Bronchial epithelial cell (primary cell): Measurements from ENCODE around the gene CPNE4. TPM values are rescaled to one million over a fixed set of nuclear protein-coding genes. Genes with fewer than 3 reads are reported as not detected.
"Not testable (repeated sequence)": the region's sequence is repeated elsewhere in the genome, so short reads cannot be mapped to it uniquely, and the experiment has no call there.

Experiments used
- DNase-seq: peaks from one replicate; pipeline ENCODE4 v3.0.0-alpha.2; 2010; ENCODE audit warnings: low read depth
- FAIRE-seq: peaks from 2 replicates; lab custom pipeline; 2011; peaks lifted over from hg19 to GRCh38; lab: Jason Lieb, UNC
- H3K27me3 ChIP-seq: 2 replicates; pipeline ENCODE4 v1.5.1; 2011; ENCODE audit warnings: low read length; ENCODE audit not compliant: control insufficient read depth, insufficient read depth
- H3K36me3 ChIP-seq: 2 replicates; pipeline ENCODE4 v1.5.1; 2011; ENCODE audit warnings: low read length; ENCODE audit not compliant: control insufficient read depth, insufficient read depth
- H3K4me3 ChIP-seq: 2 replicates; pipeline ENCODE4 v1.5.1; 2011; ENCODE audit warnings: mild to moderate bottlenecking, low read depth, low read length, control low read depth
- total RNA-seq: library from RNA; depleted of rRNA; stranded (reverse); fragments of >200 nt; gene quantifications from 2 replicates; pipeline ENCODE4 v1.2.1, GENCODE V29; 2014
- TF ChIP-seq, protein P1 (sequence below): IDR thresholded peaks from 2 replicates; pipeline ENCODE4 v1.5.1; 2011; ENCODE audit warnings: mild to moderate bottlenecking, moderate library complexity, low read length, control low read depth, inconsistent platforms; ENCODE audit not compliant: insufficient read depth, severe bottlenecking

Gene CPNE4
- total RNA-seq, 1 donor from 2014 or later = under 0.01 TPM

DNA sequence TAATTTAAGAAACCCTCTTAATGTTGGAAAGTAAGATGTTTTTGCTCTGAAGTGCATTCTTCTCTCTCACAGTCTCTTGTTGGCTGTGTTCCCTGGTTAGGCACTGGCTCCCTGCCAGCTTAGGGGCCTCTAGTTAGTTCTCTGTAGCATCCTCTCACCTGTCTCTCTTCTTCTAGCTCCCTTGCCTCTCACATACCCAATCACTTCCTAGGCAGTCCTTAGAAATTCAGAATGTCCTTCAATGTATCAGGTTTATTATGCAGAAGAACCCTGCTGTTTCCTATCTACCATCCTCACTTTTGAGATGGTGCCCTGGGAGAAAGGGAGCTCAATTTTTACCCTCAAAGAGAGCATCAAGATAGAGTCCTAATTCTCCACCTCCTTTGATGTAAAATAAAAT, 36.2 kb upstream of the CPNE4 start:
- TF ChIP-seq, protein P1, sequence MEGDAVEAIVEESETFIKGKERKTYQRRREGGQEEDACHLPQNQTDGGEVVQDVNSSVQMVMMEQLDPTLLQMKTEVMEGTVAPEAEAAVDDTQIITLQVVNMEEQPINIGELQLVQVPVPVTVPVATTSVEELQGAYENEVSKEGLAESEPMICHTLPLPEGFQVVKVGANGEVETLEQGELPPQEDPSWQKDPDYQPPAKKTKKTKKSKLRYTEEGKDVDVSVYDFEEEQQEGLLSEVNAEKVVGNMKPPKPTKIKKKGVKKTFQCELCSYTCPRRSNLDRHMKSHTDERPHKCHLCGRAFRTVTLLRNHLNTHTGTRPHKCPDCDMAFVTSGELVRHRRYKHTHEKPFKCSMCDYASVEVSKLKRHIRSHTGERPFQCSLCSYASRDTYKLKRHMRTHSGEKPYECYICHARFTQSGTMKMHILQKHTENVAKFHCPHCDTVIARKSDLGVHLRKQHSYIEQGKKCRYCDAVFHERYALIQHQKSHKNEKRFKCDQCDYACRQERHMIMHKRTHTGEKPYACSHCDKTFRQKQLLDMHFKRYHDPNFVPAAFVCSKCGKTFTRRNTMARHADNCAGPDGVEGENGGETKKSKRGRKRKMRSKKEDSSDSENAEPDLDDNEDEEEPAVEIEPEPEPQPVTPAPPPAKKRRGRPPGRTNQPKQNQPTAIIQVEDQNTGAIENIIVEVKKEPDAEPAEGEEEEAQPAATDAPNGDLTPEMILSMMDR = no peak
- no peaks in the 10 kb centered on the region for H3K27me3 ChIP-seq
- DNase-seq (no peak), FAIRE-seq (no peak)
- no peak overlapping the region for H3K4me3 ChIP-seq
- H3K36me3 ChIP-seq = no peaks in the 10 kb centered on the region

DNA sequence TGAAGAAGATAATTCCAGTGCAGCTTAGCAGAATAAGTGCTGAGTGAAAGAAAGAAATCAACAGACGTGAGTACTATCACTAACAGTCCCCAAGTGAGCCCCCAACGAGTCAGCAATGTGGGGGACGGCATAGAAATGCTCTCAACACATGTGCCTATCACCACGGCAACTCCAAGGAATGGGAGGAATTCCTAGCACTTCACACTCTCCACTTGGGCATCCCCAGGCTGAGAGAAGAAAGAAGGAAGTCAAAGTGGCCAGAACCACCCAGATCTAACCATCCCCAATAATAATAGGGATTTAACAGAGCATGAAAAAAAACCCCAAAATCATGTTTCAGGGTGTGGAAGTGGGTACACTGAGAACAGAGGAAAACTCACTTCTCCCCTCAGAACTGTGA, 29.3 kb upstream of the CPNE4 start:
- Histone ChIP-seq H3K4me3 (no peak overlapping the region), H3K36me3 (no peaks in the 10 kb centered on the region), H3K27me3 (no peaks in the 10 kb centered on the region)
- DNase-seq (no peak), FAIRE-seq (no peak)
- TF ChIP-seq, protein P1 = no peak

DNA sequence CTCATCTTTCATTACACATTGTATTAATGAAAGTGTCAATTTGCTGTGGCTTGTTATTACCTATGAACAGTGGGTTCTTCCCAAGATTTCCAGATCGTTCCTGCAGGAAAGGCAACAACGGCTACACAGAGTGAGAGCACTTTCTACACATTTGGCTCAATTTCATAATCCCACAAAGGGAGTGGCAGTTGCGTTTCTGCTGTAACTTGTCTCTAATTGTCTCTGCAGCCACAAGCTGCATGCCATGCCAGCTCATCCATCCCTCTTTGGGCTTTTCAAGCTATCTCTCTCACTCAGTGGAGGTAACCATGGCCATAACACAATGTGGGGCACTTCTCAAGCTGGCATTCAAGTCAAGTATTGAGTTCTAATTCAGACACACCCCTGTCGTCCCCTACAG, 27.7 kb upstream of the CPNE4 start:
- no peak overlapping the region for H3K4me3 ChIP-seq
- FAIRE-seq = peak; percentile 47
- peak; percentile 77 for DNase-seq
- TF ChIP-seq, protein P1 = no peak
- H3K36me3 ChIP-seq = no peaks in the 10 kb centered on the region
- no peaks in the 10 kb centered on the region for H3K27me3 ChIP-seq

DNA sequence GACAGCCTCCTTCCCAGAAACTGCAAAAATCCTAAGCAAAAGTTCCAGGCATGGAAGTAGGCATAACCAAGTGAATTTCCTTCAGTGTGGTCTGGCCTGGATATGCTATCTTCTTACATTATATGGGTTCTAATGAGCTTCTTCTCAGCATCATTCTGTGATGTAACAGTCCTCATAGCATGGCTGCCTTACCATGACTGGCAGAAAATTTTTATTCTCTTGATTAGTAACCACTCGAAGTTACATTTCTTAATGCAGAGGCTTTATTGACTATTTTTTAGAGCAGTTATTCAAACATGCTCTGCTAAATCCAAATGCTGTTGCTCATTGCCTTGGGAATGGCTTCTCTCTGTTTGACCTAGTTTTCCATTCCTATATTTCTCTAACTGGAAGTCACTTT, 21.1 kb upstream of the CPNE4 start:
- FAIRE-seq (no peak), DNase-seq (no peak)
- Histone ChIP-seq H3K36me3 (no peaks in the 10 kb centered on the region), H3K27me3 (no peaks in the 10 kb centered on the region), H3K4me3 (no peak overlapping the region)
- TF ChIP-seq, protein P1 = no peak

GRCh38 chr3:132047209-132047608, 12.4 kb upstream of the CPNE4 start:
- no peak overlapping the region for H3K4me3 ChIP-seq
- TF ChIP-seq, protein P1 = no peak
- FAIRE-seq = no peak
- DNase-seq = no peak
- H3K27me3 ChIP-seq = no peaks in the 10 kb centered on the region
- no peaks in the 10 kb centered on the region for H3K36me3 ChIP-seq

DNA sequence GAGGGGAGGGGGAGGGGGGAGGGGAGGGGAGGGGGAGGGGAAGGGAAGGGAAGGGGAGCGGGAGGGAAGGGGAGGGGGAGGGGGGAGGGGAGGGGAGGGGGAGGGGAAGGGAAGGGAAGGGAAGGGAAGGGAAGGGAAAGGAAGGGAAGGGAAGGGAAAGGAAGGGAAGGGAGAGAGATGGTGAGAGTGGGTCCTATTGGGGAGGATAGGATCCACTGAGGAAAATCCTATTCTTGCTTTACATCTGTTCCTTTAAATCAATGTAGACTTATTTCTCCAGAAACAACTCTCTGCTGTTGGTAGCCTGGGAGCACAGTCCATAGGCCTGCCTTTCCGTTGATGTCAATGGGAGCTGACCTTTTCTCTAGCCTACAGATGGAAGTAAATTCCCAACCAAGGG, 10.1 kb upstream of the CPNE4 start:
- DNase-seq, H3K27me3 ChIP-seq, FAIRE-seq, H3K36me3 ChIP-seq, H3K4me3 ChIP-seq: not testable (repeated sequence)
